GM23338 (cell line): Measurements from ENCODE around the gene ALPI.
"Not testable (repeated sequence)": the region's sequence is repeated elsewhere in the genome, so short reads cannot be mapped to it uniquely, and the experiment has no call there.

Source experiments
- CREB1 ChIP-seq: fragments of 250-450 bp; sonication (Bioruptor Pico); IDR thresholded peaks from 2 replicates; pipeline ENCODE4 v1.5.0; 2020; ENCODE audit warnings: low read depth, mild to moderate bottlenecking, moderate library complexity
- CTCF ChIP-seq, 2 experiments: fragments of 200-600 bp in 1 of 2; sonication (generic) in 1 of 2; conservative IDR thresholded peaks; 2 replicates each; pipeline versions ENCODE4 v1.5.1 to v1.6.1; 2016 to 2017; ENCODE audit warnings: antibody characterized with exemption in 2 of 2, low read depth in 2 of 2, mild to moderate bottlenecking in 2 of 2, moderate library complexity in 1 of 2
- EZH2 ChIP-seq: fragments of 200-600 bp; sonication (generic); IDR thresholded peaks from one replicate; pipeline ENCODE4 v1.8.0; 2017; ENCODE audit warnings: antibody characterized with exemption, mild to moderate bottlenecking, low read depth; ENCODE audit not compliant: unreplicated experiment
- EZH2phosphoT487 ChIP-seq: fragments of 200-600 bp; sonication (generic); IDR thresholded peaks from one replicate; pipeline ENCODE4 v1.8.1; 2018; ENCODE audit warnings: antibody characterized with exemption; ENCODE audit not compliant: unreplicated experiment
- JUNB ChIP-seq: IDR thresholded peaks from one replicate; pipeline ENCODE4 v1.6.1; 2016; ENCODE audit warnings: antibody characterized with exemption; ENCODE audit not compliant: unreplicated experiment
- NANOG ChIP-seq: IDR thresholded peaks from 2 replicates; pipeline ENCODE4 v1.6.1; 2016; ENCODE audit warnings: antibody characterized with exemption, borderline replicate concordance
- POLR2AphosphoS5 ChIP-seq: IDR thresholded peaks from 2 replicates; pipeline ENCODE4 v1.6.1; 2016; ENCODE audit warnings: antibody characterized with exemption, low read depth
- REST ChIP-seq: IDR thresholded peaks from one replicate; pipeline ENCODE4 v1.6.1; 2018; ENCODE audit warnings: antibody characterized with exemption; ENCODE audit not compliant: unreplicated experiment
- STAT1 ChIP-seq: IDR thresholded peaks from one replicate; pipeline ENCODE4 v1.6.1; 2016; ENCODE audit warnings: antibody characterized with exemption; ENCODE audit not compliant: unreplicated experiment
- ZNF114 ChIP-seq: fragments of 250-450 bp; sonication (Bioruptor Pico); IDR thresholded peaks from 2 replicates; pipeline ENCODE4 v1.5.0; 2020; ENCODE audit warnings: mild to moderate bottlenecking, moderate library complexity
- ZNF331 ChIP-seq: fragments of 250-450 bp; sonication (Bioruptor Pico); IDR thresholded peaks from 2 replicates; pipeline ENCODE4 v1.5.0; 2020; ENCODE audit warnings: low read depth, mild to moderate bottlenecking, moderate library complexity
- TF ChIP-seq, protein P1 (sequence below): fragments of 250-450 bp; sonication (Bioruptor Pico); IDR thresholded peaks from 2 replicates; pipeline ENCODE4 v1.5.0; 2020; ENCODE audit warnings: mild to moderate bottlenecking, moderate library complexity
- TF ChIP-seq, protein P2 (sequence below): IDR thresholded peaks from 2 replicates; pipeline ENCODE4 v1.6.1; 2016; ENCODE audit warnings: antibody characterized with exemption

- not testable (repeated sequence) for TF ChIP-seq POLR2AphosphoS5; CTCF (conservative IDR thresholded peaks at IDR 0.05; ENCODE audit: low read depth in 2 of 2); EZH2phosphoT487; EZH2; REST; CREB1 (CRISPR knock-in tag); JUNB; STAT1; NANOG; ZNF114; ZNF331
- TF ChIP-seq, protein P1, sequence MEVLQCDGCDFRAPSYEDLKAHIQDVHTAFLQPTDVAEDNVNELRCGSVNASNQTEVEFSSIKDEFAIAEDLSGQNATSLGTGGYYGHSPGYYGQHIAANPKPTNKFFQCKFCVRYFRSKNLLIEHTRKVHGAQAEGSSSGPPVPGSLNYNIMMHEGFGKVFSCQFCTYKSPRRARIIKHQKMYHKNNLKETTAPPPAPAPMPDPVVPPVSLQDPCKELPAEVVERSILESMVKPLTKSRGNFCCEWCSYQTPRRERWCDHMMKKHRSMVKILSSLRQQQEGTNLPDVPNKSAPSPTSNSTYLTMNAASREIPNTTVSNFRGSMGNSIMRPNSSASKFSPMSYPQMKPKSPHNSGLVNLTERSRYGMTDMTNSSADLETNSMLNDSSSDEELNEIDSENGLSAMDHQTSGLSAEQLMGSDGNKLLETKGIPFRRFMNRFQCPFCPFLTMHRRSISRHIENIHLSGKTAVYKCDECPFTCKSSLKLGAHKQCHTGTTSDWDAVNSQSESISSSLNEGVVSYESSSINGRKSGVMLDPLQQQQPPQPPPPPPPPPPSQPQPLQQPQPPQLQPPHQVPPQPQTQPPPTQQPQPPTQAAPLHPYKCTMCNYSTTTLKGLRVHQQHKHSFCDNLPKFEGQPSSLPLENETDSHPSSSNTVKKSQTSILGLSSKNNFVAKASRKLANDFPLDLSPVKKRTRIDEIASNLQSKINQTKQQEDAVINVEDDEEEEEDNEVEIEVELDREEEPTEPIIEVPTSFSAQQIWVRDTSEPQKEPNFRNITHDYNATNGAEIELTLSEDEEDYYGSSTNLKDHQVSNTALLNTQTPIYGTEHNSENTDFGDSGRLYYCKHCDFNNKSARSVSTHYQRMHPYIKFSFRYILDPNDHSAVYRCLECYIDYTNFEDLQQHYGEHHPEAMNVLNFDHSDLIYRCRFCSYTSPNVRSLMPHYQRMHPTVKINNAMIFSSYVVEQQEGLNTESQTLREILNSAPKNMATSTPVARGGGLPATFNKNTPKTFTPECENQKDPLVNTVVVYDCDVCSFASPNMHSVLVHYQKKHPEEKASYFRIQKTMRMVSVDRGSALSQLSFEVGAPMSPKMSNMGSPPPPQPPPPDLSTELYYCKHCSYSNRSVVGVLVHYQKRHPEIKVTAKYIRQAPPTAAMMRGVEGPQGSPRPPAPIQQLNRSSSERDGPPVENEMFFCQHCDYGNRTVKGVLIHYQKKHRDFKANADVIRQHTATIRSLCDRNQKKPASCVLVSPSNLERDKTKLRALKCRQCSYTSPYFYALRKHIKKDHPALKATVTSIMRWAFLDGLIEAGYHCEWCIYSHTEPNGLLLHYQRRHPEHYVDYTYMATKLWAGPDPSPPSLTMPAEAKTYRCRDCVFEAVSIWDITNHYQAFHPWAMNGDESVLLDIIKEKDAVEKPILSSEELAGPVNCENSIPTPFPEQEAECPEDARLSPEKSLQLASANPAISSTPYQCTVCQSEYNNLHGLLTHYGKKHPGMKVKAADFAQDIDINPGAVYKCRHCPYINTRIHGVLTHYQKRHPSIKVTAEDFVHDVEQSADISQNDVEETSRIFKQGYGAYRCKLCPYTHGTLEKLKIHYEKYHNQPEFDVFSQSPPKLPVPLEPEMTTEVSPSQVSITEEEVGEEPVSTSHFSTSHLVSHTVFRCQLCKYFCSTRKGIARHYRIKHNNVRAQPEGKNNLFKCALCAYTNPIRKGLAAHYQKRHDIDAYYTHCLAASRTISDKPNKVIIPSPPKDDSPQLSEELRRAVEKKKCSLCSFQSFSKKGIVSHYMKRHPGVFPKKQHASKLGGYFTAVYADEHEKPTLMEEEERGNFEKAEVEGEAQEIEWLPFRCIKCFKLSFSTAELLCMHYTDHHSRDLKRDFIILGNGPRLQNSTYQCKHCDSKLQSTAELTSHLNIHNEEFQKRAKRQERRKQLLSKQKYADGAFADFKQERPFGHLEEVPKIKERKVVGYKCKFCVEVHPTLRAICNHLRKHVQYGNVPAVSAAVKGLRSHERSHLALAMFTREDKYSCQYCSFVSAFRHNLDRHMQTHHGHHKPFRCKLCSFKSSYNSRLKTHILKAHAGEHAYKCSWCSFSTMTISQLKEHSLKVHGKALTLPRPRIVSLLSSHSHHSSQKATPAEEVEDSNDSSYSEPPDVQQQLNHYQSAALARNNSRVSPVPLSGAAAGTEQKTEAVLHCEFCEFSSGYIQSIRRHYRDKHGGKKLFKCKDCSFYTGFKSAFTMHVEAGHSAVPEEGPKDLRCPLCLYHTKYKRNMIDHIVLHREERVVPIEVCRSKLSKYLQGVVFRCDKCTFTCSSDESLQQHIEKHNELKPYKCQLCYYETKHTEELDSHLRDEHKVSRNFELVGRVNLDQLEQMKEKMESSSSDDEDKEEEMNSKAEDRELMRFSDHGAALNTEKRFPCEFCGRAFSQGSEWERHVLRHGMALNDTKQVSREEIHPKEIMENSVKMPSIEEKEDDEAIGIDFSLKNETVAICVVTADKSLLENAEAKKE (CRISPR knock-in tag), result not testable (repeated sequence)
- TF ChIP-seq, protein P2, sequence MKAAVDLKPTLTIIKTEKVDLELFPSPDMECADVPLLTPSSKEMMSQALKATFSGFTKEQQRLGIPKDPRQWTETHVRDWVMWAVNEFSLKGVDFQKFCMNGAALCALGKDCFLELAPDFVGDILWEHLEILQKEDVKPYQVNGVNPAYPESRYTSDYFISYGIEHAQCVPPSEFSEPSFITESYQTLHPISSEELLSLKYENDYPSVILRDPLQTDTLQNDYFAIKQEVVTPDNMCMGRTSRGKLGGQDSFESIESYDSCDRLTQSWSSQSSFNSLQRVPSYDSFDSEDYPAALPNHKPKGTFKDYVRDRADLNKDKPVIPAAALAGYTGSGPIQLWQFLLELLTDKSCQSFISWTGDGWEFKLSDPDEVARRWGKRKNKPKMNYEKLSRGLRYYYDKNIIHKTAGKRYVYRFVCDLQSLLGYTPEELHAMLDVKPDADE, result not testable (repeated sequence)
These were observed 12.9 kb upstream of the ALPI start for GRCh38 chr2:232443047-232443446.
